Activated CD4-positive, CD25-positive, alpha-beta regulatory T cell treated with anti-CD3 and anti-CD28 coated beads, Interleukin-2, amount 50 U/mL, for 72 hours (primary cell): ENCODE data around the gene MPRIP.

Experiments used
- DNase-seq: peaks from one replicate; pipeline ENCODE4 v3.0.0; 2021

The MPRIP gene

GRCh38 chr17:17200831-17201230 lies 158.6 kb downstream of the MPRIP start:
- no peak for DNase-seq

GRCh38 chr17:17201271-17201670 lies 159.0 kb downstream of the MPRIP start:
- DNase-seq = no peak

- DNase-seq = no peak
These were observed 159.7 kb downstream of the MPRIP start for GRCh38 chr17:17201907-17202306.

- DNase-seq = no peak
These were observed 161.0 kb downstream of the MPRIP start for GRCh38 chr17:17203173-17203730.

- no peak for DNase-seq
These were observed 161.9 kb downstream of the MPRIP start for GRCh38 chr17:17204041-17204591.

GRCh38 chr17:17204635-17205231 lies 162.5 kb downstream of the MPRIP start:
- no peak for DNase-seq

- peak; percentile 70 for DNase-seq
These were observed 163.3 kb downstream of the MPRIP start for GRCh38 chr17:17205368-17206123.

- DNase-seq = peak; percentile 97
These were observed 164.1 kb downstream of the MPRIP start, which contains the start of gene PLD6 for GRCh38 chr17:17206124-17206912. Gene PLD6 (minus strand): TSS chr17:17206333. CDS start chr17:17206286, 47 bp downstream.

GRCh38 chr17:17206913-17207335 lies 164.7 kb downstream of the MPRIP start:
- DNase-seq = no peak

- no peak for DNase-seq
These were observed 165.7 kb downstream of the MPRIP start for GRCh38 chr17:17207998-17208397.

GRCh38 chr17:17213775-17214174 lies 171.5 kb downstream of the MPRIP start:
- DNase-seq = no peak

GRCh38 chr17:17214646-17215436 lies 172.6 kb downstream of the MPRIP start:
- no peak for DNase-seq

- no peak for DNase-seq
These were observed 173.3 kb downstream of the MPRIP start for GRCh38 chr17:17215575-17215974.

- DNase-seq = no peak
These were observed 174.0 kb downstream of the MPRIP start for GRCh38 chr17:17216236-17216635.

GRCh38 chr17:17216776-17217175 lies 174.5 kb downstream of the MPRIP start:
- DNase-seq = no peak

- DNase-seq = no peak
These were observed 175.7 kb downstream of the MPRIP start for GRCh38 chr17:17217995-17218394.

GRCh38 chr17:17220529-17220928 lies 178.3 kb downstream of the MPRIP start:
- no peak for DNase-seq

GRCh38 chr17:17221329-17221728 lies 179.1 kb downstream of the MPRIP start:
- DNase-seq = no peak

GRCh38 chr17:17223736-17224135 lies 181.5 kb downstream of the MPRIP start:
- no peak for DNase-seq

GRCh38 chr17:17224137-17224536 lies 181.9 kb downstream of the MPRIP start:
- DNase-seq = no peak

- no peak for DNase-seq
These were observed 183.6 kb downstream of the MPRIP start for GRCh38 chr17:17225901-17226300.
